HG02759 (cell line): ENCODE results near the gene ATXN10.

Source experiments
- ATAC-seq: cut with Tn5 transposase; IDR thresholded peaks from one replicate; pipeline ENCODE4 v1.9.1; 2021; ENCODE audit warnings: mild to moderate bottlenecking, moderate library complexity; ENCODE audit not compliant: unreplicated experiment

The ATXN10 gene

DNA sequence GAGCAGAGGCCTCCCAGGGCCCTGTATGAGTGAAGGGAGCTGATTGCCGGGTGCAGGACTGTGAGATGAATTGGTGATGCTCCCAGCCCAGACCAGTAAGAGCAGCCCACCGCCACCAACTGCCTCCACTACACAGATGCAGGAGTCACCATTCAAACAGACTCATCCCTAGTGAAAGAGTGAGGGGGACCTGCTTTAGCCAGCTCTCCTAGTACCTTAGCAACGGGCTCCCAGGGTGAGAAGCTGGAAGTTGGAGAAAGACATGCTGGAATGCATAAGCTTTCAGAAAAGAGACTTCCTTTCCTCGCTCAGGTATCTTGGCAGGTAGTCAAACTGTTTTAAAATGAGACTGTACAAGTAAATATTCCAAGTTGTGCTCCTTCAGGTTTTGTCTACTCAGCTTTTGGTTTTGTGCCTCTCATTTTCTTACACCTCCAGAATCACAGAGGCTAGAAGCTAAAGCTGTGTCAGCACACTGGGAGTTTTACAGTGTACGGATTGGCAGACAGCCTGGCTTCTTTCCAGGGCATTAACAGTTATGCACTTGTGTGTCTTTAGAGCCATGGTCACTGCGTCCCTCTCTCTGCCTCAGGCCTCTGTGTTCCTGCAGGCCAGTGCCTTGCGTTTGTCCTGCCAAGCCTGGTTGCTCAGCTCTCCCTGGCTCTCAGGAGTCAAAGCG is 146.2 kb downstream of the ATXN10 start:
- ATAC-seq: no peak

DNA sequence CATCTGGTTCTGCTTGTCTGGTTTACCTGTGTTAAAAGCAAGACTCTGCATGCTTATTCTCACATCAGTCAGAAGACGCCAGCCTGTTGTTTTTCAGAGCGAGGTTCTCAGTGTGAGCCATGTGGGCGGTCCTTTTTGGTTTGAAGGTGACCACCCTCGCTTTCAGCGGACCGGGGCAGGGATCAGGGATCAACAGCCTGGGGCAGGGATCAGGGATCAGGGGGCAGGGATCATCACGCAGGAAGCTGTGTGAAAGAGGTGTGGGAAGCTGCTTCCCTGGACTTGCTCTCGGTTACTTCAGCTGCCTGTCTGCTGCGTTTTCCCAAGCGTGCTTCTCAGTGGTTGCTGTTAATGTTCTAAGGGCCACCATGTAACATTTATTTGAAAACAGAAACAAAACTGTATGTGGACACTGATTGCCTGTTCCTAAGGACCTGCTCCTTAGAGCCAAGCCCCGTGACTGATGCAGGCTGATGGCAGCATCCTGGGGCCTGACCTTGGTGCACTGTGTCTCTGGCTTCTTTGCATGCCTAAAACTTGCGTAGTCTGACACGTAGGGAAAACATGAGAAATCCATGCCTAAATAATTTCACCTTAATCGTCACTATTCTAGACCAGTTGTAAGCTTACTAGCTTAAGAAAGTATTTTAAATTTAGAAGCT is 146.9 kb downstream of the ATXN10 start:
- ATAC-seq: no peak

DNA sequence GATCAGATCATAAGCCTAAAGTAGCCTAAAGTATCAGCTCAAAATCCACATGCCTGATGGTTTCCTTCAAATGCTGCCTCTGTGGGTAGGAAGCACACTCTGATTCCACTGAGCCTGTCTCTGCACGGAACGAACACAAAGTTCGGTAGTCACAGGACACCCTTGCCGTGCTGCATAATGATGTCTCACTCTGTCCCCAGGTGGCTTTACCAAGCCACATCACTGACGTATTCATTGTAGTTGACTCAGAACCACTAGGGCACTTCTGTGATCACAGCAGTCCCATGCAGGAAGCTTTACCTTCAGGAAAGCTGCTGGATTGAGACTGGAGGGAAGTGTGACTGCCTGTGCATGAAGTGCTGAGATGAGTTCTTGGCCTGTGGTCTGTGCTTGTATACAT is 147.7 kb downstream of the ATXN10 start:
- no peak for ATAC-seq

DNA sequence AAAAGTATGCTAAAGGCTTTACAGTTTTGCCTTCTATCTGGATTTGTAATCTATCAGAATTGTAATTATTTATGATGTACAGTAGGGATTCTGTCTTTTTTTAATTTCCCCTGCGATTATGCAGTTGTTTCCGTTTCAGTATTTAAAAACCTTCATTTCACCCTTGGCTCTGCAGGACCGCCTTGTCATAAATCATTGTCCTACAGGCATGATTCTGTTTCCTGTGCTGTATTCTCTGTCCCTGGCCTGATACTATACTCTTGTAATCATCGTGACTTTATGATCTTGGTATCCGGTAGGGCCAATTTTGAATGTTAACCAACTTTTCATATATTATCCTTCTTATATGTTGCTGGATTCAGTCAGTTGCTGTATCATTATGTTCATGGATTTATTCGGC is 151.7 kb downstream of the ATXN10 start:
- no peak for ATAC-seq

DNA sequence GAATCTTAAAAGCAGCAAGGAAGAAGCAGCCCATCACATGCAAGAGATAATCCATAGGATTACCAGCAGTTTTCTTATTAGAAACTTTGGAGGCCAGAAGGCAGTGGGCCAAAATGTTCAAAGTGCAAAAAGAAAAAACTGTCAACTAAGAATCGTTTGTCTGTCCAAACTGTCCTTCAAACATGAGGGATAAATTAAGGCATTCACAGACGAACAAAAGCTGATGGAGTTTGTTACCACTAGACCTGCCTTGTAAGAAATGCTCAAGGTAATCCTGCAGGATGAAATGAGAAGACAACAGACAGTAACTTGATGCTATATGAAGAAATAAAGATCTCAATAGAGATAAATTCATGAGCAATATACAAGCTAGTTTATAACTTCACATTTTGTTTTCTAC is 154.9 kb downstream of the ATXN10 start:
- no peak for ATAC-seq

DNA sequence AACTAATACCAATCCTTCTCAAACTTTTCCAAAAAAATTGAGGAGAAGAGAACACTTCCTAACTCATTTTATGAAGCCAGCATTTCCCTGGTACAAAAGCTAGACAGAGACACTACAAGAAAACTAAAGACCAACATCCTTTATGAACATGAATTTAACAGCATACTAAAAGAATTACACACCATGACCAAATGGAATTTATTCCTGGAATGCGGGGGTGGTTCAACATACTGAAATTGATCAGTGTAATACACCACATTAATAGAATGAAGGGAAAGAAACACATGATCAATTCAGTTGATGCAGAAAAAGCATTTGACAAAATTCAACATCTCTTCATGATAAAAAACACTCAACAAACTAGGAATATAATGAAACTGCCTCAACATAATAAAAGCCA is 157.2 kb downstream of the ATXN10 start:
- no peak for ATAC-seq

DNA sequence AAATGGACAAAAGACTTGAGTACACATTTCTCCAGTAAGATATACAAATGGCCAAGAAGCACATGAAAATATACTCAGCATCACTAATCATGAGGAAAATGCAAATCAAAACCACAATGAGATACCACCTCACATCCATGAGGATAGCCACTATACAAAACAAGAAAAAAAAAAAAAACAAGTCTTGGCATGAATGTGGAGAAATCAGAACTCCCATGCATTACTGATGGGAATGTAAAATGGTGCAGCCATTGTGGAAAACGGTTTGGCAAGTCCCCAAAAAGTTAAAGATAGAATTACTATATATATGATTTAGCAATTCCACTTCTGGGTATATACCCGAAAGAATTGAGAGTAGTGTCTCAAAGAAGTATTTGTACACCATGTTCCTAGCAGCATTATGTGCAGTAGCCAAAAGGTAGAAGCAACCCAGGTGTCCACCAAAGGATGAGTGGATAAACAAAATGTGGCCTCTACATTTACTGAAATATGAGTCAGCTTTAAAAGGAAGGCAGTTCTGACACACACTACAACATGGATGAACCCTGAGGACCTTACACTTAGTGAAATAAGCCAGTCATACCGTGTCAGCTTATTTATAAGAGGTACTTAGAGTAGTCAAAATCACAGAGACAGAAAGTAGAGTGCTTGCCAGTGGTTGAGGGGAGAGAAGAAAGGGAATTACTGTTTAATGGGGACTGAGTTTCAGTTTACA is 159.1 kb downstream of the ATXN10 start:
- ATAC-seq: no peak

DNA sequence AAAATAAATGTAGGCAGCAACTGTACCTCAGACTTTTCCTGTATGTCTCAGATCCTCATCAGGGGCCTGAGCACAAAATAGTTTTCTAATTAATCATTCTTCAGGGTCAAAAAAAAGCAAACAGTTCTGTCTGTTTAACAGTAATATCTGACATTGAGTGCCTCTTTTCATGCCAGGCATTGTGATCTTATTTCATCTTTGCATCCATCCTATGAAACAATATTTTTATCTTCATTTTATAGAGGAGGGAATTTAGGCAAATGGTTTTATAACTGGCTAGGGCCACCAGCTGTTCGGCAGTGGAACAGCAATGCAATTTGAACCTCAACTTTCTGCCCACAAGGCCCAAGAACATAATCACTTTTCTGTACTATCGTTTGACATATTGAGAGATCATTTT is 159.8 kb downstream of the ATXN10 start:
- no peak for ATAC-seq

DNA sequence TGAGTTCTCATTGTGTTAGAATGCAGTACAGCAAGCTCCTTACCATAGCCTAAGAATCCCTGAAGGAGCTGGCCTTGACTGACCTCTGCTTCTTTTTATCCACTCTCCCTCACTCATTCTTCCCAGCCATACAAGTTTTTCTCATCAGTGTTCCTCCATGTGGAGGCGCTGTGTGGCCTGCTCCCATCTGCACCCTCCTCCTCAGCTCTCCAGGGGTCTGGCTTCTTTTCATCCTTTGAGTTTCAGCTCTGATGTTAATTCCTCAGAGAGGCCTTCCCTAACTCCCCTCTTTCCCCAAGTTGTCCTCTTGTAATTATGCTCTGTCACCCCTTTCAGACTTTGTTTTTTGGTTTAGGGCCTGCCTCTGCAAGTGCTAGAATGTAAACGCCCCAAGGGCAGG is 160.5 kb downstream of the ATXN10 start:
- no peak for ATAC-seq

DNA sequence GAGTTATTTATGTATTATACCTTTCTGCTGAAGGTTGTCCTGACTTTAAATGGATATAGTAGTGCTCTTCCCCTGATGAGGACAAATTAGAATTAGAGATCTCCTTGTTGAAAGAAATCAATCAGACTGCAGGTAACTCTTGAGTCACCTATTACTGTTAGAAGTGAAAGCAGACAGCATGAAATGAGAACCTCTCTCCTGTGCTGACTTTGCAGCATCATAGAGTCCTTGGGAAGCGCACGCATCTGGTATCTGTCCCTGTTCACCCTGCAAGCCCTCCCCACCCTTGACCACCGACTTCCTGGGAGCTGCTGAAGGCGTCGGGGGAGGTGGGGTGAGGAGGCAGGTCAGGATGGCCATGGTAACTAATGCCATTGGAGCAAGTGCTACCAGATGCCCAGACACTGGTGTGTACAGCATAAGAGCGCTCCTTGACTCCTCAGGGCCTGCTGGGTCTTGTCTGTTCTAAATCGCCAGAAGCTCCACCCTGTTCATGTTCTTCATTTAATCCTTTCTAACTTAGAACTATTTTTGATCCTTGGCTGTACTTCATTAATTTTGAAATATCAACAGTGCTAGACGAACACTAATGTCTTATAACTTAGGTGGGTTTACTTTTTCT is 161.4 kb downstream of the ATXN10 start:
- ATAC-seq: no peak

DNA sequence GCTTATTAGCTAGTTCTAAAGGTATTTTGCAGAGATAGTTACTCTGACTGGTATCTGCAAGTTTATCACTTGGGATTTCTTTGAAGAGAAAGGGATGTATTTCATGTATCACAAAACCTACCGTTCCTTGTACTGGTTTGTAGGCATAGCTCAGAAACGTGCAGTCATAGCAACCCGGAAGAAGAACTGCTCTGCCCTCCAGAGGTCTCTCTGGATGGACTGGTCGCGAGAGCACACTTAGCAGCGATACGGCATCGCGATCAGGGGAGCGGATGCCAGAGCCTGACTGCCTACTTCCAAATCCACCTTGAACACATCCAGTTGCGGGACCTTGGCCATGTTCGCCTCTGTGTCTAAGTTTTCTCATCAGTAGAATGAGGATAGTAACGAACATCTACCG is 162.0 kb downstream of the ATXN10 start:
- ATAC-seq: no peak

DNA sequence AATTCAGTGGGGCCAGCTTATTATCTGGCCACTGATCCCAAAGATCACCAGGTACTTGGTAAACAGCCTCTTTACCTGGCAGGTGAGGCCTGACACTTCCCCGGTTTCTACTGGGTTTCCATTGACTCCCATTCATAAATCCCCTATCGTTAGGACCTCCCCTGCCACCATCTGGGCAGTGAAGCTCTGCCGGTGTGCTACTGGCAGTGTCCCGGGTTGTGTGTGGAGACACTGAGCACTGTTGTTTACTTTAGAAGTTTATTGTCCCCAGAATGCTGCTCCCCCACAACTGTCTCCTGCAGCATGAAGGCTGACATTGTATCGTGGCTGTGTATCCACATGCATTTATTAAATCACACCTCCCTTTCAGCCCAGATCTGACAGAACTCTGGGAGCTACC is 162.6 kb downstream of the ATXN10 start:
- no peak for ATAC-seq

DNA sequence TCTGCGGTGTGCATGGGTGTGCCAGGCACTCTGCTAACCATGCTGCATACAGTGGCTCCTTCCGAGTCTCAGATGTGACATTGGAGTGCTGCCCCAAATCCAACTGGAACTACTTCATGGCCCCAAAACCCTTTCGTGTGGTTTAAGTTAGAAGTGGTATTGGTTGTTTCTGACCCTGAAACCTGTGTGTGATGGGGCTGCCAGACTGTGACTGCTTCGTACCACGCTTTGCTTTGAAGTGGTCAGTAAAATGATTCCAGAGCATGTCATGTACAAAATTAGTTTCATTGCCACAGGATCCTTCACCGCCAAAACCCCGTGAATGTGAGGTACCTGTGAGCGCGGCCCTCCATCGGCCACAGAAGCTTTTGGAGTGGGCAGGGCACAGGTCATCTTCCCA is 163.2 kb downstream of the ATXN10 start:
- ATAC-seq: no peak

DNA sequence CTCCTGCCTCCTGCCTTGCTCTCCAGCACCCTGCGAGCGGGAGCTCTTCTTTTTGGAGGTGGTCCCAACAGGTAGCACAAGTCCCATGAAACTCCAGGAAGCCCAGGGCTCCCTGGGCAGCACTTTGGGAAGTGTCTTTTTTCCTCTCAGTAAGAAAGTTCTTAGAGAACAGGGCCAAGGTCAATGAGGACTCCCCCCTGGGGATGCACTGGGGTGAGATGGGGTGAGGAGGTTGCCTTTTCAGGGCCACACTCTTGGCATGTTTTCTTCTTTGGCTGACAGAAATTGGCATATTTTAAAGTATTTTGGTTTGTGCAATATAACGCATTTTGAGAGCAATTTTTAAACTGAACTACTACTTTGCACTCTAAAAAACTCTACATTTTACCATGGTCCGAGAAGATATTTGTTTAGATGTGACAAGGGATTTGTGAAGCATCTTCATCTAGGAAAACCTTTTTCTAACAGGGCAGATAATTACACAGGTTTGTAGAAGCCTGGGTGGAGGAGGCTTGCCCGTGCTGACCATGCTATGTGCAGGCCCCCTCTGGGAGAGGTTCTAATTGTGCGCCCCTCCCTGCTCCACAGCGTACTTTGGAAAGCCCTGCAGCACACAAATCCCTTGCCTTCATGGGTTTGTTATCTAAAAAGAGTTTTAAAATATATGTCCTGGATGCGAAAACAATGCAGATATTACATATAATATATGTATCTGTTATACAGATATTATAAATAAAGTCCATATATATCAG is 165.0 kb downstream of the ATXN10 start:
- no peak for ATAC-seq

DNA sequence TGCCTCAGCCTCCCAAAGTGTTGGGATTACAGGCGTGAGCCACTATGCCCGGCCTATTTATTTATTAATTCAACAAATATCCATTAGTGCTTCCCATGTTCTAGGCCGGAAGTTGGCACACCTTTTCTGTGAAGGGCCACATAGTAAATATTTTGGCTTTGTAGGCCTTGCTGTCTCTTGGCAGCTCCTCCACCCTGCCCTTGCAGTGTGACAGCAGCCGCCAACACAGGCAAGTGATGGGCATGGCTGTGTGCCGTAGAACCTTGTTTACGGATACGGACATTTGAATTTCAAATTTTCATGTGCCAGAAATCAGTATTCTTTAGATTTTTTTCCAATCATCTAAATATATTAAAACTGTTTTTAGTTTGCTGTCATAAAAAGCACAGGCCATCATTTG is 165.9 kb downstream of the ATXN10 start:
- no peak for ATAC-seq

DNA sequence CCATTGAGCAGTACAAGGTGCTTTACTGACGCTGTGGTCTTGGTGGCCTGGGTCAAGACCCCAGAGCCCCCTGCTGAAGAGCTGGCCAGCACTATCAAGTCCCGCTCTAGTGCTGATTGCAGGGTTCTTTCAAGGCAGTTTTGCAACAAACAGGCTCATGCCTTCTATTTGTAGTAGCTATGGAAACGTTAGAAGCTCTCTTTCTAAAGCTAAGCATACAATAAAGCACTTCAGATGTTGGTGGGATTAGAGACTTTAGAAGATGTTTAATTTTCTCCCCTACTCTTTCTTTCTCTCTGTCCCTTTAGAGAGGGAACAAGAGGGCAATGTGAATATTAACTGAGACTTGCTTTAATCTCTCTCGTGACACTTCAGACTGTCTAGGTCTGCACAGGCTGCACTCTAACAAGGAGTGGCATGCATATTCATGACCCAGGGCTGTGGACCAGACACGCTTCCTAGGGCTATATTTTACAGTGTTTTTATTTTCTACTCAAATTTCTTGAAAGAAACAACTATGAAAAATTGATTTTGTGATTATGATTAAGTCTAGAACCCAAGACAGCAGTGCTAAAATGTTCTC is 166.8 kb downstream of the ATXN10 start:
- ATAC-seq: no peak

DNA sequence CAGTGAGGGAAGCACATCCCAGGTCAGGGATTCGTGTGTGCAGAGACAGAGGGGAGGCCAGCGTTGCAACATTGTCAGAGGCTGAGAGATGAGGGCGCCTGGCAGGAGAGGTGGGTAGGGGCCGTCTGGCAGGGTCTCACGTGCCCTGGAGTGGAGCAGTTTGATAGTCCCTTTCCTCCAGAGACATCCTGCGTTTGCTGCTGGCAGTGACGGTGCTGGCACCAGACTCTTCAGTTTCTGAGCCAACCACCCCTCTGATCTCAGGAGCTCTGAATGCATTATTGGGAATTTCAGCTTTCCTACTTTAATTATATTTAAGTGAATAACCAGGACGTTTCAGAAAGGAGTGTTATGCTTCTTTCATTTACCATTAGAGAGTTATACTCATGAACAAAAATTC is 168.8 kb downstream of the ATXN10 start:
- no peak for ATAC-seq

DNA sequence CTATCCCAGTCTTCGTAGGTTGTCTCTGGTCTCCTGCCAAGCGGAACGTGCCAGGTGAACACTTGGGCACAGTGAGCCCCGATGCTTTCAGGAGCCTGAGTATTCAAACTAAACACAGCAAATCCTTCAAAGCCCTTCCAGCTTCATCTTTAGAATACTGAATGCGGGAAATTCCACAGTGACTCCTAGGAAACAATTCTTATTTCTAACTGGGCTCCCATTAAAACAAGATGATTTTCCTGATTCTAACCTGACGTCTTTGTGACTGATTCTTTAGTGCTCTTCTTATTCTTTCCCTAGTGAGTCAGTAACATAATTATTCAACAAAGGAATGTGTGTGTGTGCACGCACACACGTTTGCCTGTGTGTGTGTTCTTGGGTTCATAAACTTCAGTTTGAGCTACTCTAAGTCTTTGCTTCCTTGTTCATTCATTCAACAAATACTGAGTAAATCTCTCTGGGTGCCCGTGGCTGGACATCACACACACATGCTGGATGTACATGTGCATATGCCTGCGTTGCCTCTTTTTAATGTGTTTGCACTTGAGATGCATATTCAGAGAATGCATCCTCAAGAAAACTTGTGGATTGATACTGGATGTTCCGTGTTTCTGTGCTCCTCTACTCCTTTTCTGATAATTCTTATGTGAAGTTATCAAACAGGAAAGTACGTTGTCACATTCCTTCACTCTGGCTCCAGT is 170.8 kb downstream of the ATXN10 start:
- no peak for ATAC-seq

DNA sequence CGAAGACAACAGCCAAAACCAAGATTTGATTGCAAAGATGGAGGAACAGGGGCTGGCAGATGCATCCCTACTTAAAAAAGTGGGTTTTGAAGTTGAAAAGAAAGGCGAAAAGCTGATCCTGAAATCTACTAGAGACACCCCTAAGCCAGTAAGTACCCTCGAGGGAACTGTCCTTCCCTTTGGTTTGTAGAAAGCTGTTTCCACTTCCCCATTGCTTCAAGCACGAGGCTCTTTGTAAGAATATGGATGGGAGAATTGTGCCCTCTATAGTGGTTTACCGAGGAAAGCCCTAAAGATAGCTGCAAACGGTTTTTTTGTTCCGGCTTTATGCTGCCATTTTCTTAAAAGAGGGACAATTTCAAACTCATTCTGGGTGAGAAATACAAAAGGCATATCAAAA is 171.4 kb downstream of the ATXN10 start:
- ATAC-seq: no peak

DNA sequence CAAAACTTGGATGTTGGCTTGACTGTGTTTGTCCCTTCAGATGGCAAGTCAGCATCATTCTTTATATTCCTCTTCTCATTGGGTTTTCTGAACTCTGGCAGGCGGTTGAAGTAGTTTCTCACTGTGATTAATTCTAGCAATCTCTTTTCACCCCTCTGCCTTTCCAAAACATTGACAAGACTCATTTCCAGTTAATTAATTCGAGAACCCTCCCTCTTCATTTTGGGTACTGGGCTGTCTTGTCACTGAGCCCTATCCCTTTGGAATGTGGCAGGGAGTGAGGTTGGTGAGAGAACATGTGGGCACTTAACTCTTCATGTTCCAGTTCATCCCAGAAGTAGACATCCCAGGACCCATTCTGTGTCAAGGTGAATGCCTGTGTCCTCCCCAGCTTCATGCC is 172.4 kb downstream of the ATXN10 start:
- ATAC-seq: no peak
